HCT116 (cell line): ENCODE data around the gene HSPA4. TPM values are rescaled to one million over a fixed set of nuclear protein-coding genes. Genes with fewer than 3 reads are reported as not detected.

Experiments
- ATAC-seq: fragments of 200-7000 bp; cut with Tn5 transposase; 2 replicates; pipeline ENCODE4 v1.9.1; 2020; ENCODE audit warnings: mild to moderate bottlenecking, moderate library complexity
- BruUV-seq: library from RNA; stranded (reverse); fragments of 400-500 nt; replicated peaks from 2 replicates; lab custom pipeline; 2021; lab: Mats Ljungman, UMichigan
- CTCF ChIA-PET: fragments of 300-600 bp; sonication (Branson Sonifier 250); formaldehyde crosslinking; loops from one replicate; lab custom pipeline; 2021; ENCODE audit warnings: antibody characterized with exemption; lab: Charles Lee
- POLR2A ChIA-PET: fragments of 300-600, 350-600 bp; sonication (Branson Sonifier 250); formaldehyde crosslinking; loops from one replicate; lab custom pipeline; 2021; ENCODE audit warnings: antibody characterized with exemption; lab: Charles Lee
- RAD21 ChIA-PET, 2 experiments: fragments of 300-600 bp; sonication (Branson Sonifier 250); formaldehyde crosslinking; loops; one replicate each; lab custom pipeline; 2023; ENCODE audit warnings: low total read pairs in 2 of 2; ENCODE audit not compliant: uncharacterized antibody in 2 of 2, unreplicated experiment in 2 of 2, low non-redundant PET in 1 of 2; lab: Charles Lee
- DNase-seq: peaks from one replicate; pipeline ENCODE4 v3.0.0-alpha.2; 2010; ENCODE audit warnings: low read depth, low spot score
- H2AFZ ChIP-seq: fragments of 200-600 bp; shearing (Covaris generic), sonication (generic); 2 replicates; pipeline ENCODE4 v1.6.1; 2017; ENCODE audit warnings: low read depth, mixed run types, mixed read lengths, antibody characterized with exemption, low read length; ENCODE audit not compliant: poor library complexity, severe bottlenecking
- H3K27ac ChIP-seq: 2 replicates; pipeline ENCODE4 v1.5.1; 2012; ENCODE audit warnings: low read depth, low read length
- H3K27me3 ChIP-seq: fragments of 200-600 bp; sonication (generic); 2 replicates; pipeline ENCODE4 v1.6.1; 2016; ENCODE audit warnings: mixed run types, low read length, mixed read lengths; ENCODE audit not compliant: insufficient read depth
- H3K36me3 ChIP-seq, 2 experiments: fragments of 200-500 bp in 1 of 2; fragments of 200-600 bp in 1 of 2; sonication (Bioruptor generic) in 1 of 2; sonication (generic) in 1 of 2; 2 replicates each; pipeline versions ENCODE4 v1.5.1 to v1.6.1; 2014 to 2016; ENCODE audit warnings: low read length in 2 of 2, inconsistent platforms in 1 of 2, mixed read lengths in 1 of 2, mixed run types in 1 of 2; ENCODE audit not compliant: insufficient read depth in 2 of 2, control insufficient read depth in 1 of 2
- H3K4me1 ChIP-seq, 2 experiments: fragments of 200-600 bp in 1 of 2; sonication (generic) in 1 of 2; 2 replicates each; pipeline versions ENCODE4 v1.5.1 to v1.6.1; 2012 to 2017; ENCODE audit warnings: low read length in 2 of 2, inconsistent platforms in 1 of 2, mild to moderate bottlenecking in 1 of 2, mixed read lengths in 1 of 2, mixed run types in 1 of 2, moderate library complexity in 1 of 2; ENCODE audit not compliant: insufficient read depth in 2 of 2, control insufficient read depth in 1 of 2
- H3K4me2 ChIP-seq: fragments of 200-600 bp; sonication (generic); 2 replicates; pipeline ENCODE4 v1.6.1; 2017; ENCODE audit warnings: mixed run types, low read length, mixed read lengths
- H3K4me3 ChIP-seq, 2 experiments: fragments of 200-600 bp in 1 of 2; sonication (generic) in 1 of 2; replicated peaks in 1 of 2; 2 replicates each; pipeline ENCODE4 v1.5.1; 2011 to 2016; ENCODE audit warnings: low read length in 2 of 2, control low read depth in 1 of 2, low read depth in 1 of 2, mild to moderate bottlenecking in 1 of 2, mixed read lengths in 1 of 2, mixed run types in 1 of 2
- H3K79me2 ChIP-seq: fragments of 200-600 bp; sonication (generic); 2 replicates; pipeline ENCODE4 v1.6.1; 2017; ENCODE audit warnings: mild to moderate bottlenecking, mixed run types, low read length, moderate library complexity, mixed read lengths; ENCODE audit not compliant: insufficient read depth
- H3K9ac ChIP-seq: fragments of 200-600 bp; sonication (generic); 2 replicates; pipeline ENCODE4 v1.6.1; 2016; ENCODE audit warnings: low read length, mixed read lengths
- H3K9me2 ChIP-seq: fragments of 200-600 bp; sonication (generic), shearing (Covaris generic); 2 replicates; pipeline ENCODE4 v1.6.1; 2017; ENCODE audit warnings: mixed run types, mild to moderate bottlenecking, moderate library complexity; ENCODE audit not compliant: insufficient read depth
- H3K9me3 ChIP-seq, 2 experiments: fragments of 200-500 bp in 1 of 2; fragments of 200-600 bp in 1 of 2; sonication (Bioruptor generic) in 1 of 2; sonication (generic) in 1 of 2; 2 replicates each; pipeline ENCODE4 v1.6.1; 2014 to 2017; ENCODE audit warnings: low read length in 2 of 2, mixed read lengths in 2 of 2, inconsistent platforms in 1 of 2, low read depth in 1 of 2, mild to moderate bottlenecking in 1 of 2, mixed run types in 1 of 2, moderate library complexity in 1 of 2; ENCODE audit not compliant: control insufficient read depth in 1 of 2, insufficient read depth in 1 of 2
- H4K20me1 ChIP-seq: fragments of 200-600 bp; sonication (generic), shearing (Covaris generic); 2 replicates; pipeline ENCODE4 v1.6.1; 2017; ENCODE audit warnings: mixed run types, mild to moderate bottlenecking, moderate library complexity; ENCODE audit not compliant: insufficient read depth
- ATF3 ChIP-seq: IDR thresholded peaks from 2 replicates; pipeline ENCODE4 v1.6.1; 2012
- CEBPB ChIP-seq: IDR thresholded peaks from 2 replicates; pipeline ENCODE4 v1.6.1; 2012; ENCODE audit warnings: low read depth
- CTCF ChIP-seq, 3 experiments: fragments of 200-600 bp in 1 of 3; sonication (generic) in 1 of 3; IDR thresholded peaks in 2 of 3; conservative IDR thresholded peaks in 1 of 3; 2 replicates each; pipeline ENCODE4 v1.5.1; 2012 to 2017; ENCODE audit warnings: low read depth in 2 of 3, low read length in 2 of 3, antibody characterized with exemption in 1 of 3, borderline replicate concordance in 1 of 3, control low read depth in 1 of 3, mild to moderate bottlenecking in 1 of 3, mixed read lengths in 1 of 3, mixed run types in 1 of 3, moderate library complexity in 1 of 3; ENCODE audit not compliant: insufficient read depth in 1 of 3
- ELF1 ChIP-seq: IDR thresholded peaks from 2 replicates; pipeline ENCODE4 v1.6.1; 2012; ENCODE audit warnings: low read depth, borderline replicate concordance
- EZH2 ChIP-seq: fragments of 200-600 bp; sonication (generic); IDR thresholded peaks from 2 replicates; pipeline ENCODE4 v1.6.1; 2017; ENCODE audit warnings: antibody characterized with exemption, mixed run types
- EZH2phosphoT487 ChIP-seq: fragments of 200-600 bp; IDR thresholded peaks from 2 replicates; pipeline ENCODE4 v1.6.1; 2018; ENCODE audit warnings: antibody characterized with exemption, borderline replicate concordance
- FOSL1 ChIP-seq: IDR thresholded peaks from 2 replicates; pipeline ENCODE4 v1.6.1; 2012; ENCODE audit warnings: low read depth
- JUND ChIP-seq: IDR thresholded peaks from 2 replicates; pipeline ENCODE4 v1.6.1; 2012
- MAX ChIP-seq: IDR thresholded peaks from 2 replicates; pipeline ENCODE4 v1.6.1; 2012
- POLR2A ChIP-seq: IDR thresholded peaks from 2 replicates; pipeline ENCODE4 v1.7.0; 2011; ENCODE audit warnings: borderline replicate concordance; ENCODE audit not compliant: insufficient read depth, insufficient read length; ENCODE audit errors: extremely low read depth
- POLR2AphosphoS5 ChIP-seq: IDR thresholded peaks from 2 replicates; pipeline ENCODE4 v1.6.1; 2011; ENCODE audit warnings: mild to moderate bottlenecking, low read depth, low read length, moderate library complexity
- RAD21 ChIP-seq: IDR thresholded peaks from 2 replicates; pipeline ENCODE4 v1.6.1; 2012; ENCODE audit warnings: low read depth, mild to moderate bottlenecking
- SIN3A ChIP-seq: IDR thresholded peaks from 2 replicates; pipeline ENCODE4 v1.6.1; 2012; ENCODE audit warnings: low read depth
- SP1 ChIP-seq: IDR thresholded peaks from 2 replicates; pipeline ENCODE4 v1.6.1; 2012; ENCODE audit warnings: low read depth
- TCF7L2 ChIP-seq: IDR thresholded peaks from 2 replicates; pipeline ENCODE4 v1.7.0; 2011; ENCODE audit warnings: borderline replicate concordance, inconsistent platforms; ENCODE audit not compliant: insufficient read depth, insufficient read length; ENCODE audit errors: extremely low read depth
- ZBTB33 ChIP-seq: IDR thresholded peaks from 2 replicates; pipeline ENCODE4 v1.6.1; 2011; ENCODE audit warnings: mild to moderate bottlenecking, low read length, moderate library complexity; ENCODE audit not compliant: insufficient replicate concordance; ENCODE audit errors: extremely low read depth
- ZFX ChIP-seq: fragments of 450-650 bp; IDR thresholded peaks from 2 replicates; pipeline ENCODE4 v1.6.1; 2017
- ZNF274 ChIP-seq: fragments of 200-500 bp; sonication (Bioruptor generic); IDR thresholded peaks from 2 replicates; pipeline ENCODE4 v1.6.1; 2014; ENCODE audit warnings: mild to moderate bottlenecking, low read depth, low read length, inconsistent platforms
- intact Hi-C: fragments of 100-400 bp; cut with micrococcal nuclease; formaldehyde crosslinking; loops from 2 replicates; pipeline ENCODE4 v1.10.0; 2022
- total RNA-seq: library from RNA; stranded (reverse); gene quantifications from one replicate; pipeline ENCODE4 v1.2.1, GENCODE V29; 2021; ENCODE audit not compliant: unreplicated experiment
- TF ChIP-seq, protein P1 (sequence below): IDR thresholded peaks from 2 replicates; pipeline ENCODE4 v1.6.1; 2012; ENCODE audit warnings: low read depth

Gene HSPA4
- total RNA-seq, 1 experiment from 2014 or later: 212 TPM

DNA sequence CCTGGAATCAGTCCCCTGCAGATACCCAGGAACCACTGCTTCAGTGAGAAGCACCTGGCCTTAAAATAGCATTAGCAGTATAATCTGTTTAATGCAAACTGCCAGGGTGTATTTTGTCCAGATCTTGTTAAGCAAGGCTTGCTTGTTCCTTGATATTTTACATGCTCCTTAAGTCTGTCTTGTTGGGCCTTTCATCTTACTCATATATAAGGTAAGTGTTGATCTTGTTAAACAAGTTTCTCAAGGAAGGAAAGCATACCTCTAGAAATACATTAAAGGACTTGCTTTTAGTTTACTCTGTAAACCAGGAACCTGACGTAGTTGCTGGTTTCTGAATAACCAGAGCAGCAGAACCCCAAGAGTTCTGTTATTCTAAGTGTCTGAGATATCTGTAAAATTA, 13.7 kb downstream of the HSPA4 start:
- no peak for ATAC-seq

More for the DNA sequence above, 13.7 kb downstream of the HSPA4 start:
- RAD21 ChIA-PET: no interaction called here
- Histone ChIP-seq H3K4me2 (no peak overlapping the region), H3K27ac (no peak overlapping the region), H4K20me1 (peaks cover 18% of the 10 kb centered on the region; the same call in 1 of the 2 replicates), H3K9ac (no peak overlapping the region), H3K4me1 (peaks cover 10 to 32% of the 10 kb centered on the region in 2 experiments), H3K4me3 (no peak overlapping the region), H3K79me2 (peaks cover 100% of the 10 kb centered on the region), H2AFZ (no peak overlapping the region), H3K9me3 (no peaks in the 10 kb centered on the region), H3K9me2 (no peaks in the 10 kb centered on the region), H3K27me3 (no peaks in the 10 kb centered on the region), H3K36me3 (peaks cover 12 to 21% of the 10 kb centered on the region in 2 experiments)
- intact Hi-C loops: no loop called here
- TF ChIP-seq ATF3 (no peak), EZH2 (no peak), FOSL1 (no peak), ELF1 (no peak), CEBPB (no peak), JUND (no peak), ZNF274 (no peak), MAX (no peak), TCF7L2 (no peak), CTCF (IDR thresholded peaks at IDR 0.05 in 2 of 3, conservative IDR thresholded peaks at IDR 0.05 in 1 of 3; ENCODE audit: borderline replicate concordance in 1 of 3, insufficient read depth in 1 of 3, low read depth in 2 of 3, low read length in 2 of 3) (no peak), SP1 (no peak), EZH2phosphoT487 (no peak), POLR2A (no peak), POLR2AphosphoS5 (no peak), ZBTB33 (no peak), ZFX (no peak), SIN3A (no peak), RAD21 (no peak)
- TF ChIP-seq, protein P1, sequence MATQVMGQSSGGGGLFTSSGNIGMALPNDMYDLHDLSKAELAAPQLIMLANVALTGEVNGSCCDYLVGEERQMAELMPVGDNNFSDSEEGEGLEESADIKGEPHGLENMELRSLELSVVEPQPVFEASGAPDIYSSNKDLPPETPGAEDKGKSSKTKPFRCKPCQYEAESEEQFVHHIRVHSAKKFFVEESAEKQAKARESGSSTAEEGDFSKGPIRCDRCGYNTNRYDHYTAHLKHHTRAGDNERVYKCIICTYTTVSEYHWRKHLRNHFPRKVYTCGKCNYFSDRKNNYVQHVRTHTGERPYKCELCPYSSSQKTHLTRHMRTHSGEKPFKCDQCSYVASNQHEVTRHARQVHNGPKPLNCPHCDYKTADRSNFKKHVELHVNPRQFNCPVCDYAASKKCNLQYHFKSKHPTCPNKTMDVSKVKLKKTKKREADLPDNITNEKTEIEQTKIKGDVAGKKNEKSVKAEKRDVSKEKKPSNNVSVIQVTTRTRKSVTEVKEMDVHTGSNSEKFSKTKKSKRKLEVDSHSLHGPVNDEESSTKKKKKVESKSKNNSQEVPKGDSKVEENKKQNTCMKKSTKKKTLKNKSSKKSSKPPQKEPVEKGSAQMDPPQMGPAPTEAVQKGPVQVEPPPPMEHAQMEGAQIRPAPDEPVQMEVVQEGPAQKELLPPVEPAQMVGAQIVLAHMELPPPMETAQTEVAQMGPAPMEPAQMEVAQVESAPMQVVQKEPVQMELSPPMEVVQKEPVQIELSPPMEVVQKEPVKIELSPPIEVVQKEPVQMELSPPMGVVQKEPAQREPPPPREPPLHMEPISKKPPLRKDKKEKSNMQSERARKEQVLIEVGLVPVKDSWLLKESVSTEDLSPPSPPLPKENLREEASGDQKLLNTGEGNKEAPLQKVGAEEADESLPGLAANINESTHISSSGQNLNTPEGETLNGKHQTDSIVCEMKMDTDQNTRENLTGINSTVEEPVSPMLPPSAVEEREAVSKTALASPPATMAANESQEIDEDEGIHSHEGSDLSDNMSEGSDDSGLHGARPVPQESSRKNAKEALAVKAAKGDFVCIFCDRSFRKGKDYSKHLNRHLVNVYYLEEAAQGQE: no peak
- POLR2A ChIA-PET: interaction anchor here (1.4 kb wide), 1 partner anchor 14 kb away, joined by 3 read pairs; the partner anchor contains the start of gene HSPA4
- CTCF ChIA-PET: no interaction called here
- BruUV-seq: no TSS peak
- no peak for DNase-seq
